HepG2 (cell line): Measurements from ENCODE around the gene ST3GAL2. TPM values are rescaled to one million over a fixed set of nuclear protein-coding genes. Genes with fewer than 3 reads are reported as not detected.
A peak's percentile ranks its signal among the peaks of the same experiment; 100 is the strongest.

Experiments used
- ATAC-seq: fragments of 200-7000 bp; cut with Tn5 transposase; 3 replicates; pipeline ENCODE4 v1.9.1; 2020; ENCODE audit warnings: mild to moderate bottlenecking, moderate library complexity
- BruUV-seq: library from RNA; stranded (reverse); fragments of 400-500 nt; replicated peaks from 2 replicates; lab custom pipeline; 2021; lab: Mats Ljungman, UMichigan
- CTCF ChIA-PET: fragments of 300-600 bp; formaldehyde crosslinking; extraction: SDS; loops from one replicate; lab custom pipeline; 2021; ENCODE audit warnings: low total read pairs, inconsistent platforms, low intra/inter-chr PET ratio; lab: Yijun Ruan, JAX
- POLR2A ChIA-PET: fragments of 350-600 bp; sonication (Branson Sonifier 250); formaldehyde crosslinking; loops from one replicate; lab custom pipeline; 2020; ENCODE audit warnings: antibody characterized with exemption, inconsistent platforms; lab: Yijun Ruan, JAX
- DNase-seq: peaks from one replicate; pipeline ENCODE4 v3.0.0-alpha.2; 2015; ENCODE audit warnings: low spot score
- FAIRE-seq: peaks from 3 replicates; lab custom pipeline; 2011; peaks lifted over from hg19 to GRCh38; lab: Jason Lieb, UNC
- H2AFZ ChIP-seq: one replicate; pipeline ENCODE4 v1.6.1; 2011; ENCODE audit warnings: low read length, inconsistent platforms
- H3K27ac ChIP-seq: fragments of 300-600 bp; 3 replicates; pipeline ENCODE4 v1.8.0; 2011; ENCODE audit warnings: mixed run types, mild to moderate bottlenecking, mixed read lengths, low read length, inconsistent platforms; ENCODE audit not compliant: insufficient read depth; ENCODE audit errors: extremely low read length
- H3K27me3 ChIP-seq, 2 experiments: fragments of 200-600 bp in 1 of 2; 2 replicates in 1 of 2; 3 replicates in 1 of 2; pipeline versions ENCODE4 v1.6.0 to v1.8.0; 2011; ENCODE audit warnings: low read length in 2 of 2, mild to moderate bottlenecking in 2 of 2, moderate library complexity in 2 of 2, inconsistent platforms in 1 of 2; ENCODE audit not compliant: insufficient read depth in 2 of 2, control insufficient read depth in 1 of 2
- H3K36me3 ChIP-seq, 2 experiments: fragments of 200-600 bp in 1 of 2; replicated peaks in 1 of 2; 2 replicates in 1 of 2; 3 replicates in 1 of 2; pipeline versions ENCODE4 v1.5.1 to v1.8.0; 2011; ENCODE audit warnings: low read length in 2 of 2, inconsistent platforms in 1 of 2; ENCODE audit not compliant: insufficient read depth in 2 of 2, control insufficient read depth in 1 of 2
- H3K4me1 ChIP-seq: 2 replicates; pipeline ENCODE4 v1.5.1; 2012; ENCODE audit warnings: low read length, inconsistent platforms; ENCODE audit not compliant: insufficient read depth
- H3K4me2 ChIP-seq: 2 replicates; pipeline ENCODE4 v1.6.0; 2011; ENCODE audit warnings: low read depth, low read length, inconsistent platforms
- H3K4me3 ChIP-seq, 3 experiments: fragments of 200-600 bp in 1 of 3; sonication (generic), shearing (Covaris generic) in 1 of 3; replicated peaks in 1 of 3; 2 replicates each; pipeline ENCODE4 v1.5.1; 2011 to 2016; ENCODE audit warnings: low read length in 3 of 3, inconsistent platforms in 2 of 3, low read depth in 2 of 3, mild to moderate bottlenecking in 2 of 3, control low read depth in 1 of 3, mixed read lengths in 1 of 3; ENCODE audit not compliant: insufficient read depth in 1 of 3
- H3K79me2 ChIP-seq: one replicate; pipeline ENCODE4 v1.6.1; 2011; ENCODE audit warnings: low read length, inconsistent platforms; ENCODE audit not compliant: insufficient read depth
- H3K9ac ChIP-seq: 2 replicates; pipeline ENCODE4 v1.6.0; 2011; ENCODE audit warnings: mild to moderate bottlenecking, low read depth, low read length, inconsistent platforms; ENCODE audit not compliant: insufficient read depth
- H3K9me3 ChIP-seq: 2 replicates; pipeline ENCODE4 v1.5.1; 2012; ENCODE audit warnings: mild to moderate bottlenecking, low read length
- H4K20me1 ChIP-seq: 2 replicates; pipeline ENCODE4 v1.6.0; 2011; ENCODE audit warnings: inconsistent platforms, mild to moderate bottlenecking, low read length, moderate library complexity; ENCODE audit not compliant: insufficient read depth
- AGO2 ChIP-seq: fragments of 200-400 bp; formaldehyde crosslinking; optimal IDR thresholded peaks from 2 replicates; pipeline ENCODE3; 2017; ENCODE audit warnings: mild to moderate bottlenecking, low read depth, low read length, moderate library complexity
- MAF1 ChIP-seq: sonication (generic); formaldehyde crosslinking; IDR thresholded peaks from 2 replicates; pipeline ENCODE4 v1.5.0; 2020; ENCODE audit warnings: missing genetic modification reagents, borderline replicate concordance
- SALL1 ChIP-seq: sonication (generic); formaldehyde crosslinking; IDR thresholded peaks from 2 replicates; pipeline ENCODE4 v1.8.0; 2022; ENCODE audit warnings: mild to moderate bottlenecking, missing genetic modification reagents
- ZC3H13 ChIP-seq: sonication (generic); formaldehyde crosslinking; IDR thresholded peaks from 2 replicates; pipeline ENCODE4 v1.8.1; 2023; ENCODE audit warnings: mild to moderate bottlenecking, missing genetic modification reagents, moderate library complexity
- WGBS: methylation state at CpG from one replicate; pipeline ENCODE4 v1.1.6; 2017; ENCODE audit warnings: low lambda C conversion rate; 5-methylcytosine and 5-hydroxymethylcytosine counted together
- in situ Hi-C: cut with HindIII; loops from 2 replicates; pipeline ENCODE4 v1.10.0; 2017; ENCODE audit warnings: low pct_unique_long_range_greater_than_20kb; ENCODE audit not compliant: extremely low pct_ligation_motif_present
- intact Hi-C: fragments of 100-400 bp; cut with micrococcal nuclease; formaldehyde crosslinking; loops from one replicate; pipeline ENCODE4 v1.10.0; 2022; ENCODE audit not compliant: unreplicated experiment
- polyA plus RNA-seq, 8 experiments: library from polyadenylated mRNA; depleted of rRNA in 3 of 8; stranded (reverse) in 7 of 8; unstranded in 1 of 8; fragments of >200 nt; fragmentation: Illumina TruSeq in 4 of 8; extraction: Trizol in 4 of 8; gene quantifications; 2 replicates each; pipeline versions ENCODE4 v1.2.1 to v1.2.3, GENCODE V29; 2011 to 2016; ENCODE audit warnings: low read depth in 4 of 8, missing spikeins in 1 of 8, mixed read lengths in 1 of 8; ENCODE audit not compliant: insufficient read depth in 1 of 8
- total RNA-seq, 5 experiments: library from RNA; depleted of rRNA; stranded (reverse); fragments of >200 nt; fragmentation: Illumina TruSeq; extraction: Trizol; gene quantifications; 2 replicates each; pipeline ENCODE4 v1.2.3, GENCODE V29; 2016; ENCODE audit warnings: low read depth in 1 of 5
- TF ChIP-seq, protein P1 (sequence below): sonication (generic); formaldehyde crosslinking; IDR thresholded peaks from 2 replicates; pipeline ENCODE4 v1.8.1; 2023; ENCODE audit warnings: mild to moderate bottlenecking, moderate library complexity, missing genetic modification reagents

ST3GAL2 gene
- total and polyA plus RNA-seq, 2 of the 13 experiments (the other 11 are each of a cell fraction or from before 2014, with no cell fraction given) = 16.3 to 24.9 TPM

- no peak overlapping the region for H2AFZ ChIP-seq
- H4K20me1 ChIP-seq = no peaks in the 10 kb centered on the region; the same call in 1 of the 2 replicates
- ATAC-seq (no peak), FAIRE-seq (no peak), DNase-seq (no peak)
- POLR2A ChIA-PET = no interaction called here
- intact Hi-C loops = loop anchor here (5.0 kb wide), 1 partner anchor 54 kb away; the partner anchor contains the start of gene FCSK
- in situ Hi-C loops = loop anchor here (5.0 kb wide), 1 partner anchor 69 kb away; no protein-coding TSS in a partner anchor
- H3K4me1 ChIP-seq = peaks cover 12% of the 10 kb centered on the region
- no TSS peak for BruUV-seq
- H3K27ac ChIP-seq = no peak overlapping the region
- TF ChIP-seq MAF1 (CRISPR knock-in tag) (no peak), ZC3H13 (peak; percentile 48; the same call in 1 of the 2 replicates), AGO2 (peak; percentile 82), SALL1 (0 out of 2 replicates have a peak, but pooled peaks have one; percentile 13)
- TF ChIP-seq, protein P1, sequence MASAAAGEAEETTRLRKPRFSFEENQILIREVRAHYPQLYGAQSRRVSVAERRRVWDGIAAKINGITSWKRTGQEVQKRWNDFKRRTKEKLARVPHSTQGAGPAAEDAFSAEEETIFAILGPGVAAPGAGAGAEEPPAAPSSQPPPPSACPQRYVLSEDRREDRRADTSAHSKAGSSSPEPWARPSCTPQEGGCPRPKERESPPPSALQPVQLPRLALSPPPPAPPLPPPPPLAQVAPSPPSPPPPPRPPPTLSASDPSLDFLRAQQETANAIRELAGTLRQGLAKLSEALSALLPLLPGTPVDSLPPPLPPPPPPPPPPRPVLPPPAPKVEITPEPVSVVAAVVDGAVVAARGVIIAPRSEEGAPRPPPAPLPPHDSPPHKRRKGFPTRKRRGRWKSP (CRISPR knock-in tag) = no peak
- peaks cover 13% of the 10 kb centered on the region for H3K79me2 ChIP-seq
- no peak overlapping the region for H3K4me2 ChIP-seq
- peaks cover 39 to 59% of the 10 kb centered on the region in 2 experiments for H3K36me3 ChIP-seq
- H3K4me3 ChIP-seq = no peak overlapping the region
- CTCF ChIA-PET = no interaction called here
- no peaks in the 10 kb centered on the region for H3K9me3 ChIP-seq
- no peak overlapping the region for H3K9ac ChIP-seq
- no peaks in the 10 kb centered on the region for H3K27me3 ChIP-seq
- WGBS = 97% methylated on average over 25 of the region's 30 CpGs
Measured at GRCh38 chr16:70398177-70398743, 40.6 kb downstream of the ST3GAL2 start.
